ENCODE results near the gene MCUB.

The MCUB gene

DNA sequence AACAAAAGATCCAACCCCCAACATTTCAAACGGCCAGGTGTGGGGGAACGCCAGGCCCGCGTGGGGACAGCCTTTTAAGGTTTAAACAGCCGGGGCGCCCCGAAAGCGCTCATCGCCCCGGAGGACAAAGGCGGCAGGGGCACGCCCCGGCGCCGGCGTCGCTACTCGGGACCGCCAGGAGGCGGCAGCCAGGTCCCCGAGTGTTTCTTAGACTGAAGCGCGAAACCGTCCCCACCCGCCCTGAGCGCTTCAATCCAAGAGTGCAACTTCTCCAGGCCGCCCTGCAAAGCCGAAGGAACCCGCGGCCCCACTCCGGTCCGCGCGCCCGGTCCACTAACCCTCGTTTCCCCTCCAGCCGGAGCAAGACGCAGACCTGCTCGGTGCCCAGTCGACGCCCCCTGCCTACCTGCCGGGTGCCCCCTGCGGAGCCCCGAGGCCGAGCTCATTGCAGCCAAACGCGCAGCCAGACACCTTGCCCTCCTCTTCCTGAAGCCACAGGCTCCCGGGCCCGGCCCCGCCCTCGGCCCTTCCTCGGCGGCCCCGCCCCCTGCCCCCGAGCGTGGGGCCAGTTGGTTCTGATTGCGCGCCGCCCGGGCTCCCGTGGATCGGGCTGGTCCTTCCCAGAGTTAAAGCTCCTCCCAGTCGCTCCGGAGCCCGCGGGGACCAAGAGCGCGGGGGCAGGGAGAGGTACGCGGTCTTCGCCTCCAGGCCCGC lies 143.1 kb downstream of the MCUB start, which contains the start of gene CASP6 (continued):
- TF ChIP-seq, protein P1, sequence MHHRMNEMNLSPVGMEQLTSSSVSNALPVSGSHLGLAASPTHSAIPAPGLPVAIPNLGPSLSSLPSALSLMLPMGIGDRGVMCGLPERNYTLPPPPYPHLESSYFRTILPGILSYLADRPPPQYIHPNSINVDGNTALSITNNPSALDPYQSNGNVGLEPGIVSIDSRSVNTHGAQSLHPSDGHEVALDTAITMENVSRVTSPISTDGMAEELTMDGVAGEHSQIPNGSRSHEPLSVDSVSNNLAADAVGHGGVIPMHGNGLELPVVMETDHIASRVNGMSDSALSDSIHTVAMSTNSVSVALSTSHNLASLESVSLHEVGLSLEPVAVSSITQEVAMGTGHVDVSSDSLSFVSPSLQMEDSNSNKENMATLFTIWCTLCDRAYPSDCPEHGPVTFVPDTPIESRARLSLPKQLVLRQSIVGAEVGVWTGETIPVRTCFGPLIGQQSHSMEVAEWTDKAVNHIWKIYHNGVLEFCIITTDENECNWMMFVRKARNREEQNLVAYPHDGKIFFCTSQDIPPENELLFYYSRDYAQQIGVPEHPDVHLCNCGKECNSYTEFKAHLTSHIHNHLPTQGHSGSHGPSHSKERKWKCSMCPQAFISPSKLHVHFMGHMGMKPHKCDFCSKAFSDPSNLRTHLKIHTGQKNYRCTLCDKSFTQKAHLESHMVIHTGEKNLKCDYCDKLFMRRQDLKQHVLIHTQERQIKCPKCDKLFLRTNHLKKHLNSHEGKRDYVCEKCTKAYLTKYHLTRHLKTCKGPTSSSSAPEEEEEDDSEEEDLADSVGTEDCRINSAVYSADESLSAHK (tag by site-specific recombination; IDR thresholded peaks at IDR 0.05) = no peak
- TF ChIP-seq ZSCAN23 (tag by site-specific recombination; IDR thresholded peaks at IDR 0.05) (no peak), GLI2 (tag by site-specific recombination; IDR thresholded peaks at IDR 0.05; ENCODE audit: borderline replicate concordance, low read depth) (no peak), GLIS2 (tag by site-specific recombination; IDR thresholded peaks at IDR 0.05) (peak; percentile 85), ZBTB21 (tag by site-specific recombination; IDR thresholded peaks at IDR 0.05) (no peak), ZNF777 (tag by site-specific recombination; IDR thresholded peaks at IDR 0.05; ENCODE audit: borderline replicate concordance) (no peak), ZNF324 (tag by site-specific recombination; IDR thresholded peaks at IDR 0.05) (no peak), ZNF121 (tag by site-specific recombination; IDR thresholded peaks at IDR 0.05) (no peak), ZNF658 (tag by site-specific recombination; IDR thresholded peaks at IDR 0.05) (no peak), ZNF214 (tag by site-specific recombination; IDR thresholded peaks at IDR 0.05; ENCODE audit: borderline replicate concordance) (no peak), ZNF544 (tag by site-specific recombination; IDR thresholded peaks at IDR 0.05) (no peak), ZNF514 (tag by site-specific recombination; IDR thresholded peaks at IDR 0.05) (no peak), ZNF571 (tag by site-specific recombination; IDR thresholded peaks at IDR 0.05) (no peak), KLF7 (tag by site-specific recombination; IDR thresholded peaks at IDR 0.05; ENCODE audit: borderline replicate concordance) (no peak), ZNF830 (tag by site-specific recombination; IDR thresholded peaks at IDR 0.05; ENCODE audit: low read depth) (no peak), ZNF157 (tag by site-specific recombination; IDR thresholded peaks at IDR 0.05) (no peak), ZNF707 (tag by site-specific recombination; IDR thresholded peaks at IDR 0.05) (no peak), ZBTB7A (tag by site-specific recombination; IDR thresholded peaks at IDR 0.05; ENCODE audit: low read depth) (no peak), ZNF426 (tag by site-specific recombination; IDR thresholded peaks at IDR 0.05) (no peak), ZNF530 (tag by site-specific recombination; IDR thresholded peaks at IDR 0.05; ENCODE audit: low read depth) (no peak), ZNF843 (tag by site-specific recombination; IDR thresholded peaks at IDR 0.05) (no peak)
- TF ChIP-seq, protein P2, sequence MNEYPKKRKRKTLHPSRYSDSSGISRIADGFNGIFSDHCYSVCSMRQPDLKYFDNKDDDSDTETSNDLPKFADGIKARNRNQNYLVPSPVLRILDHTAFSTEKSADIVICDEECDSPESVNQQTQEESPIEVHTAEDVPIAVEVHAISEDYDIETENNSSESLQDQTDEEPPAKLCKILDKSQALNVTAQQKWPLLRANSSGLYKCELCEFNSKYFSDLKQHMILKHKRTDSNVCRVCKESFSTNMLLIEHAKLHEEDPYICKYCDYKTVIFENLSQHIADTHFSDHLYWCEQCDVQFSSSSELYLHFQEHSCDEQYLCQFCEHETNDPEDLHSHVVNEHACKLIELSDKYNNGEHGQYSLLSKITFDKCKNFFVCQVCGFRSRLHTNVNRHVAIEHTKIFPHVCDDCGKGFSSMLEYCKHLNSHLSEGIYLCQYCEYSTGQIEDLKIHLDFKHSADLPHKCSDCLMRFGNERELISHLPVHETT (tag by site-specific recombination; IDR thresholded peaks at IDR 0.05) = no peak
- TF ChIP-seq, protein P3, sequence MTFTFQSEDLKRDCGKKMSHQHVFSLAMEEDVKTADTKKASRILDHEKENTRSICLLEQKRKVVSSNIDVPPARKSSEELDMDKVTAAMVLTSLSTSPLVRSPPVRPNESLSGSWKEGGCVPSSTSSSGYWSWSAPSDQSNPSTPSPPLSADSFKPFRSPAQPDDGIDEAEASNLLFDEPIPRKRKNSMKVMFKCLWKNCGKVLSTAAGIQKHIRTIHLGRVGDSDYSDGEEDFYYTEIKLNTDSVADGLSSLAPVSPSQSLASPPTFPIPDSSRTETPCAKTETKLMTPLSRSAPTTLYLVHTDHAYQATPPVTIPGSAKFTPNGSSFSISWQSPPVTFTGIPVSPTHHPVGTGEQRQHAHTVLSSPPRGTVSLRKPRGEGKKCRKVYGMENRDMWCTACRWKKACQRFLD (tag by site-specific recombination; IDR thresholded peaks at IDR 0.05) = no peak
- TF ChIP-seq, protein P4, sequence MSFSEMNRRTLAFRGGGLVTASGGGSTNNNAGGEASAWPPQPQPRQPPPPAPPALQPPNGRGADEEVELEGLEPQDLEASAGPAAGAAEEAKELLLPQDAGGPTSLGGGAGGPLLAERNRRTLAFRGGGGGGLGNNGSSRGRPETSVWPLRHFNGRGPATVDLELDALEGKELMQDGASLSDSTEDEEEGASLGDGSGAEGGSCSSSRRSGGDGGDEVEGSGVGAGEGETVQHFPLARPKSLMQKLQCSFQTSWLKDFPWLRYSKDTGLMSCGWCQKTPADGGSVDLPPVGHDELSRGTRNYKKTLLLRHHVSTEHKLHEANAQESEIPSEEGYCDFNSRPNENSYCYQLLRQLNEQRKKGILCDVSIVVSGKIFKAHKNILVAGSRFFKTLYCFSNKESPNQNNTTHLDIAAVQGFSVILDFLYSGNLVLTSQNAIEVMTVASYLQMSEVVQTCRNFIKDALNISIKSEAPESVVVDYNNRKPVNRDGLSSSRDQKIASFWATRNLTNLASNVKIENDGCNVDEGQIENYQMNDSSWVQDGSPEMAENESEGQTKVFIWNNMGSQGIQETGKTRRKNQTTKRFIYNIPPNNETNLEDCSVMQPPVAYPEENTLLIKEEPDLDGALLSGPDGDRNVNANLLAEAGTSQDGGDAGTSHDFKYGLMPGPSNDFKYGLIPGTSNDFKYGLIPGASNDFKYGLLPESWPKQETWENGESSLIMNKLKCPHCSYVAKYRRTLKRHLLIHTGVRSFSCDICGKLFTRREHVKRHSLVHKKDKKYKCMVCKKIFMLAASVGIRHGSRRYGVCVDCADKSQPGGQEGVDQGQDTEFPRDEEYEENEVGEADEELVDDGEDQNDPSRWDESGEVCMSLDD (tag by site-specific recombination; IDR thresholded peaks at IDR 0.05) = 0 out of 2 replicates have a peak, but pooled peaks have one; percentile 18
- TF ChIP-seq, protein P5, sequence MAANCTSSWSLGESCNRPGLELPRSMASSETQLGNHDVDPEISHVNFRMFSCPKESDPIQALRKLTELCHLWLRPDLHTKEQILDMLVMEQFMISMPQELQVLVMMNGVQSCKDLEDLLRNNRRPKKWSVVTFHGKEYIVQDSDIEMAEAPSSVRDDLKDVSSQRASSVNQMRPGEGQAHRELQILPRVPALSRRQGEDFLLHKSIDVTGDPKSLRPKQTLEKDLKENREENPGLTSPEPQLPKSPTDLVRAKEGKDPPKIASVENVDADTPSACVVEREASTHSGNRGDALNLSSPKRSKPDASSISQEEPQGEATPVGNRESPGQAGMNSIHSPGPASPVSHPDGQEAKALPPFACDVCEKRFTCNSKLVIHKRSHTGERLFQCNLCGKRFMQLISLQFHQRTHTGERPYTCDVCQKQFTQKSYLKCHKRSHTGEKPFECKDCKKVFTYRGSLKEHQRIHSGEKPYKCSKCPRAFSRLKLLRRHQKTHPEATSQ (tag by site-specific recombination; IDR thresholded peaks at IDR 0.05) = no peak
- TF ChIP-seq, protein P6, sequence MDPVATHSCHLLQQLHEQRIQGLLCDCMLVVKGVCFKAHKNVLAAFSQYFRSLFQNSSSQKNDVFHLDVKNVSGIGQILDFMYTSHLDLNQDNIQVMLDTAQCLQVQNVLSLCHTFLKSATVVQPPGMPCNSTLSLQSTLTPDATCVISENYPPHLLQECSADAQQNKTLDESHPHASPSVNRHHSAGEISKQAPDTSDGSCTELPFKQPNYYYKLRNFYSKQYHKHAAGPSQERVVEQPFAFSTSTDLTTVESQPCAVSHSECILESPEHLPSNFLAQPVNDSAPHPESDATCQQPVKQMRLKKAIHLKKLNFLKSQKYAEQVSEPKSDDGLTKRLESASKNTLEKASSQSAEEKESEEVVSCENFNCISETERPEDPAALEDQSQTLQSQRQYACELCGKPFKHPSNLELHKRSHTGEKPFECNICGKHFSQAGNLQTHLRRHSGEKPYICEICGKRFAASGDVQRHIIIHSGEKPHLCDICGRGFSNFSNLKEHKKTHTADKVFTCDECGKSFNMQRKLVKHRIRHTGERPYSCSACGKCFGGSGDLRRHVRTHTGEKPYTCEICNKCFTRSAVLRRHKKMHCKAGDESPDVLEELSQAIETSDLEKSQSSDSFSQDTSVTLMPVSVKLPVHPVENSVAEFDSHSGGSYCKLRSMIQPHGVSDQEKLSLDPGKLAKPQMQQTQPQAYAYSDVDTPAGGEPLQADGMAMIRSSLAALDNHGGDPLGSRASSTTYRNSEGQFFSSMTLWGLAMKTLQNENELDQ (tag by site-specific recombination; IDR thresholded peaks at IDR 0.05; ENCODE audit: low read depth) = no peak
- TF ChIP-seq, protein P7, sequence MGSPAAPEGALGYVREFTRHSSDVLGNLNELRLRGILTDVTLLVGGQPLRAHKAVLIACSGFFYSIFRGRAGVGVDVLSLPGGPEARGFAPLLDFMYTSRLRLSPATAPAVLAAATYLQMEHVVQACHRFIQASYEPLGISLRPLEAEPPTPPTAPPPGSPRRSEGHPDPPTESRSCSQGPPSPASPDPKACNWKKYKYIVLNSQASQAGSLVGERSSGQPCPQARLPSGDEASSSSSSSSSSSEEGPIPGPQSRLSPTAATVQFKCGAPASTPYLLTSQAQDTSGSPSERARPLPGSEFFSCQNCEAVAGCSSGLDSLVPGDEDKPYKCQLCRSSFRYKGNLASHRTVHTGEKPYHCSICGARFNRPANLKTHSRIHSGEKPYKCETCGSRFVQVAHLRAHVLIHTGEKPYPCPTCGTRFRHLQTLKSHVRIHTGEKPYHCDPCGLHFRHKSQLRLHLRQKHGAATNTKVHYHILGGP (tag by site-specific recombination; IDR thresholded peaks at IDR 0.05) = no peak
